HCT116 (cell line): ENCODE data around the gene PANX3. TPM values are rescaled to one million over a fixed set of nuclear protein-coding genes. Genes with fewer than 3 reads are reported as not detected.

Experiments
- ATAC-seq: fragments of 200-7000 bp; cut with Tn5 transposase; 2 replicates; pipeline ENCODE4 v1.9.1; 2020; ENCODE audit warnings: mild to moderate bottlenecking, moderate library complexity
- BruUV-seq: library from RNA; stranded (reverse); fragments of 400-500 nt; replicated peaks from 2 replicates; lab custom pipeline; 2021; lab: Mats Ljungman, UMichigan
- CTCF ChIA-PET: fragments of 300-600 bp; sonication (Branson Sonifier 250); formaldehyde crosslinking; loops from one replicate; lab custom pipeline; 2021; ENCODE audit warnings: antibody characterized with exemption; lab: Charles Lee
- POLR2A ChIA-PET: fragments of 300-600, 350-600 bp; sonication (Branson Sonifier 250); formaldehyde crosslinking; loops from one replicate; lab custom pipeline; 2021; ENCODE audit warnings: antibody characterized with exemption; lab: Charles Lee
- RAD21 ChIA-PET, 2 experiments: fragments of 300-600 bp; sonication (Branson Sonifier 250); formaldehyde crosslinking; loops; one replicate each; lab custom pipeline; 2023; ENCODE audit warnings: low total read pairs in 2 of 2; ENCODE audit not compliant: uncharacterized antibody in 2 of 2, unreplicated experiment in 2 of 2, low non-redundant PET in 1 of 2; lab: Charles Lee
- DNase-seq: peaks from one replicate; pipeline ENCODE4 v3.0.0-alpha.2; 2010; ENCODE audit warnings: low read depth, low spot score
- H2AFZ ChIP-seq: fragments of 200-600 bp; shearing (Covaris generic), sonication (generic); 2 replicates; pipeline ENCODE4 v1.6.1; 2017; ENCODE audit warnings: low read depth, mixed run types, mixed read lengths, antibody characterized with exemption, low read length; ENCODE audit not compliant: poor library complexity, severe bottlenecking
- H3K27ac ChIP-seq: 2 replicates; pipeline ENCODE4 v1.5.1; 2012; ENCODE audit warnings: low read depth, low read length
- H3K27me3 ChIP-seq: fragments of 200-600 bp; sonication (generic); 2 replicates; pipeline ENCODE4 v1.6.1; 2016; ENCODE audit warnings: mixed run types, low read length, mixed read lengths; ENCODE audit not compliant: insufficient read depth
- H3K36me3 ChIP-seq, 2 experiments: fragments of 200-500 bp in 1 of 2; fragments of 200-600 bp in 1 of 2; sonication (Bioruptor generic) in 1 of 2; sonication (generic) in 1 of 2; 2 replicates each; pipeline versions ENCODE4 v1.5.1 to v1.6.1; 2014 to 2016; ENCODE audit warnings: low read length in 2 of 2, inconsistent platforms in 1 of 2, mixed read lengths in 1 of 2, mixed run types in 1 of 2; ENCODE audit not compliant: insufficient read depth in 2 of 2, control insufficient read depth in 1 of 2
- H3K4me1 ChIP-seq, 2 experiments: fragments of 200-600 bp in 1 of 2; sonication (generic) in 1 of 2; 2 replicates each; pipeline versions ENCODE4 v1.5.1 to v1.6.1; 2012 to 2017; ENCODE audit warnings: low read length in 2 of 2, inconsistent platforms in 1 of 2, mild to moderate bottlenecking in 1 of 2, mixed read lengths in 1 of 2, mixed run types in 1 of 2, moderate library complexity in 1 of 2; ENCODE audit not compliant: insufficient read depth in 2 of 2, control insufficient read depth in 1 of 2
- H3K4me2 ChIP-seq: fragments of 200-600 bp; sonication (generic); 2 replicates; pipeline ENCODE4 v1.6.1; 2017; ENCODE audit warnings: mixed run types, low read length, mixed read lengths
- H3K4me3 ChIP-seq, 2 experiments: fragments of 200-600 bp in 1 of 2; sonication (generic) in 1 of 2; replicated peaks in 1 of 2; 2 replicates each; pipeline ENCODE4 v1.5.1; 2011 to 2016; ENCODE audit warnings: low read length in 2 of 2, control low read depth in 1 of 2, low read depth in 1 of 2, mild to moderate bottlenecking in 1 of 2, mixed read lengths in 1 of 2, mixed run types in 1 of 2
- H3K79me2 ChIP-seq: fragments of 200-600 bp; sonication (generic); 2 replicates; pipeline ENCODE4 v1.6.1; 2017; ENCODE audit warnings: mild to moderate bottlenecking, mixed run types, low read length, moderate library complexity, mixed read lengths; ENCODE audit not compliant: insufficient read depth
- H3K9ac ChIP-seq: fragments of 200-600 bp; sonication (generic); 2 replicates; pipeline ENCODE4 v1.6.1; 2016; ENCODE audit warnings: low read length, mixed read lengths
- H3K9me2 ChIP-seq: fragments of 200-600 bp; sonication (generic), shearing (Covaris generic); 2 replicates; pipeline ENCODE4 v1.6.1; 2017; ENCODE audit warnings: mixed run types, mild to moderate bottlenecking, moderate library complexity; ENCODE audit not compliant: insufficient read depth
- H3K9me3 ChIP-seq, 2 experiments: fragments of 200-500 bp in 1 of 2; fragments of 200-600 bp in 1 of 2; sonication (Bioruptor generic) in 1 of 2; sonication (generic) in 1 of 2; 2 replicates each; pipeline ENCODE4 v1.6.1; 2014 to 2017; ENCODE audit warnings: low read length in 2 of 2, mixed read lengths in 2 of 2, inconsistent platforms in 1 of 2, low read depth in 1 of 2, mild to moderate bottlenecking in 1 of 2, mixed run types in 1 of 2, moderate library complexity in 1 of 2; ENCODE audit not compliant: control insufficient read depth in 1 of 2, insufficient read depth in 1 of 2
- H4K20me1 ChIP-seq: fragments of 200-600 bp; sonication (generic), shearing (Covaris generic); 2 replicates; pipeline ENCODE4 v1.6.1; 2017; ENCODE audit warnings: mixed run types, mild to moderate bottlenecking, moderate library complexity; ENCODE audit not compliant: insufficient read depth
- ATF3 ChIP-seq: IDR thresholded peaks from 2 replicates; pipeline ENCODE4 v1.6.1; 2012
- EZH2phosphoT487 ChIP-seq: fragments of 200-600 bp; IDR thresholded peaks from 2 replicates; pipeline ENCODE4 v1.6.1; 2018; ENCODE audit warnings: antibody characterized with exemption, borderline replicate concordance
- JUND ChIP-seq: IDR thresholded peaks from 2 replicates; pipeline ENCODE4 v1.6.1; 2012
- SIN3A ChIP-seq: IDR thresholded peaks from 2 replicates; pipeline ENCODE4 v1.6.1; 2012; ENCODE audit warnings: low read depth
- ZBTB33 ChIP-seq: IDR thresholded peaks from 2 replicates; pipeline ENCODE4 v1.6.1; 2011; ENCODE audit warnings: mild to moderate bottlenecking, low read length, moderate library complexity; ENCODE audit not compliant: insufficient replicate concordance; ENCODE audit errors: extremely low read depth
- ZNF274 ChIP-seq: fragments of 200-500 bp; sonication (Bioruptor generic); IDR thresholded peaks from 2 replicates; pipeline ENCODE4 v1.6.1; 2014; ENCODE audit warnings: mild to moderate bottlenecking, low read depth, low read length, inconsistent platforms
- intact Hi-C: fragments of 100-400 bp; cut with micrococcal nuclease; formaldehyde crosslinking; loops from 2 replicates; pipeline ENCODE4 v1.10.0; 2022
- total RNA-seq: library from RNA; stranded (reverse); gene quantifications from one replicate; pipeline ENCODE4 v1.2.1, GENCODE V29; 2021; ENCODE audit not compliant: unreplicated experiment
- TF ChIP-seq, protein P1 (sequence below): IDR thresholded peaks from 2 replicates; pipeline ENCODE4 v1.6.1; 2012

The PANX3 gene
- total RNA-seq, 1 experiment from 2014 or later = not detected

DNA sequence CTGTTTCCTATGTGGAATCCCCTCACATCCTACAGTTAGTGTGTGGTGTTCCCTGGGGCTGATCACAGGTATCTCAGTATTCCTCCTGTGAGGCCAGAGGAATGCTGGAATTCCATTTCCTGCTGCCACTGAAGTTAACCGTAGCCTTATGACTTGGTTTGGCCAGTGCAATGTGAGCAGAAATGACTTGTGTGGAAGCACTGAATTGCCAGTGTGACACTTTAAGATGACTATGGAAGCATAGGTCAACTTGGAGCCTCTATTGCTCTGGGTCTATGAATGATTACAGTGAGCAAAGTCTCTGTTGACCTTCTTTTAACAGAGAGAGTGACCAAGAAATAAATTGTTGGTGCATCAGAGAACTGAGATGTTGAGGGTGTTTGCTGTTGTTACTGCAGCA is 28.0 kb downstream of the PANX3 start:
- Histone ChIP-seq H3K9ac (no peak overlapping the region), H3K4me1 (no peaks in the 10 kb centered on the region; a peak in 1 of 4 replicates), H2AFZ (no peak overlapping the region), H3K79me2 (no peaks in the 10 kb centered on the region), H3K27me3 (no peaks in the 10 kb centered on the region), H3K9me2 (no peaks in the 10 kb centered on the region), H3K4me2 (no peak overlapping the region), H4K20me1 (no peaks in the 10 kb centered on the region), H3K27ac (no peak overlapping the region), H3K9me3 (peaks cover 0 to 9% of the 10 kb centered on the region in 2 experiments; a peak in 1 of 4 replicates), H3K36me3 (peaks cover 3 to 20% of the 10 kb centered on the region in 2 experiments; a peak in 3 of 4 replicates), H3K4me3 (no peak overlapping the region)
- ATAC-seq (no peak), DNase-seq (no peak)
- TF ChIP-seq ATF3 (no peak), SIN3A (no peak), EZH2phosphoT487 (no peak), ZBTB33 (no peak), JUND (no peak), ZNF274 (no peak)
- TF ChIP-seq, protein P1, sequence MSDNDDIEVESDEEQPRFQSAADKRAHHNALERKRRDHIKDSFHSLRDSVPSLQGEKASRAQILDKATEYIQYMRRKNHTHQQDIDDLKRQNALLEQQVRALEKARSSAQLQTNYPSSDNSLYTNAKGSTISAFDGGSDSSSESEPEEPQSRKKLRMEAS = no peak
- intact Hi-C loops = no loop called here
- ChIA-PET CTCF (no interaction called here), RAD21 (no interaction called here), POLR2A (no interaction called here)
- no TSS peak for BruUV-seq
